T-helper 1 cell treated with Interleukin-12 subunit alpha and Interleukin-12 subunit beta and Interleukin-4 antibody, amounts not matched to agents 30 μg/mL and 1 μg/mL, for 36 hours (primary cell): ENCODE results near the gene ROPN1L.

Source experiments
- H3K27ac Mint-ChIP-seq: one replicate; pipeline ENCODE4 v1.8.0; 2021; ENCODE audit warnings: mild to moderate bottlenecking, mixed read lengths
- H3K27me3 Mint-ChIP-seq: one replicate; pipeline ENCODE4 v1.8.0; 2021; ENCODE audit warnings: low read depth, mixed read lengths
- H3K36me3 Mint-ChIP-seq: one replicate; pipeline ENCODE4 v1.8.0; 2021; ENCODE audit warnings: low read depth, mixed read lengths
- H3K4me1 Mint-ChIP-seq: one replicate; pipeline ENCODE4 v1.8.0; 2021; ENCODE audit warnings: low read depth, mixed read lengths
- H3K4me3 Mint-ChIP-seq: one replicate; pipeline ENCODE4 v1.8.0; 2021; ENCODE audit warnings: mild to moderate bottlenecking, moderate library complexity, mixed read lengths
- H3K9me3 Mint-ChIP-seq: one replicate; pipeline ENCODE4 v1.8.0; 2021; ENCODE audit warnings: mixed read lengths

Gene ROPN1L

GRCh38 chr5:10459080-10460055 is 17.7 kb downstream of the ROPN1L start:
- Mint-ChIP-seq H3K27ac (no peak overlapping the region), H3K27me3 (no peaks in the 10 kb centered on the region), H3K4me3 (no peak overlapping the region), H3K9me3 (no peaks in the 10 kb centered on the region), H3K36me3 (no peaks in the 10 kb centered on the region), H3K4me1 (peaks cover 4% of the 10 kb centered on the region)

DNA sequence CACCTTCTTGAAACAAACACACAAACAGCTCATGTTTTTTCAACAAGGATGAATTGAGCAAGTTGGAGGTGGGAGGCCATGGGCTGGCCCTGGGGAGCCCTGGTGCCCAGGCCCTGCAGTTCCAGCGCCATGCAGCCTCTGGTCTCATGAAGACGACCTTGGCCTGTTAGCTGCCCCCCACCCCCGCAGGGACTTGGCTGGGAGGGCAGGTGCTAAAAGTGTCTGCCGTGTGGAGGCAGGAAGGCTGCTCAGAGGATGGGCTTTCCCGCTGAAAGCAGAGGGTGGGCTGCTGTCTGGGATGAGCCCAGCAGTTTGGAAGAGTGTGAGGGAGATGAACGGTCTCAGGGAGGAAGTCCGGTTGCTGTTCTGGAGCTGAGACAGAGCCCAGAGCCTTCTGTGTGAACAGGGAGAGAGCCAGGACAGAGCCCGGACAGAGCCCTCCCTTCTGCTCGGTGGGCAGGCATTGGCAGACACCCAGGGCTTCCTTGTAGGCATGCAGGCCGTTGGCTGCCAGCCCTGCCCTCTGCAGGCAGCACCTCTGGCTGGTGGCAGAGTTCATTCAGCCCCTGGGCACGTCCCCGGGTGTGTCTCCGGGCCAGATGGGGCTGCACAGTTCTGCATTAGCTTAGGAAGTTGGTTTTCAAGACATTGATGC is 18.7 kb downstream of the ROPN1L start:
- no peak overlapping the region for H3K27ac Mint-ChIP-seq
- H3K9me3 Mint-ChIP-seq, result no peaks in the 10 kb centered on the region
- H3K4me1 Mint-ChIP-seq, result peaks cover 4% of the 10 kb centered on the region
- H3K27me3 Mint-ChIP-seq, result no peaks in the 10 kb centered on the region
- H3K36me3 Mint-ChIP-seq, result no peaks in the 10 kb centered on the region
- H3K4me3 Mint-ChIP-seq, result no peak overlapping the region

DNA sequence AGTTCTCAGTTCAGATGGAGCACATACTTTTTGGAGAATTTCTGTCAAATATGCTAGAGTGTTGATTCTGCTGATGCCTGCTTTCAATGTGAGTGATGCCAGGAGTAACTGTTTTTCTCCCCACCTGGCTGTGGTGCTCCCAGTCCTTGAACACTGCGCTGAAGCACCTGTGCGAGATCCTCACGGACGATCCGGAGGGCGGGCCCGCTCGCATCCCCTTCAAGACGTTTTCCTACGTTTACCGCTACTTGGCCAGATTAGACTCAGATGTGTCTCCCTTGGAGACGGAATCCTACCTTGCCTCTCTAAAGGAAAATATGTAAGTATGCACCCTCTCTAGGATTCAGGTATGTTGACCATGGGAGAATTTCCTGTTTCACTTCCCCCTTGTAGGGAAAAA is 19.4 kb downstream of the ROPN1L start:
- peaks cover 4% of the 10 kb centered on the region for H3K4me1 Mint-ChIP-seq
- no peak overlapping the region for H3K27ac Mint-ChIP-seq
- H3K36me3 Mint-ChIP-seq, result no peaks in the 10 kb centered on the region
- H3K9me3 Mint-ChIP-seq, result no peaks in the 10 kb centered on the region
- H3K27me3 Mint-ChIP-seq, result no peaks in the 10 kb centered on the region
- H3K4me3 Mint-ChIP-seq, result no peak overlapping the region

GRCh38 chr5:10461904-10462555 is 20.4 kb downstream of the ROPN1L start:
- no peaks in the 10 kb centered on the region for H3K36me3 Mint-ChIP-seq
- H3K27me3 Mint-ChIP-seq, result no peaks in the 10 kb centered on the region
- no peak overlapping the region for H3K4me3 Mint-ChIP-seq
- H3K9me3 Mint-ChIP-seq, result no peaks in the 10 kb centered on the region
- peaks cover 3% of the 10 kb centered on the region for H3K4me1 Mint-ChIP-seq
- H3K27ac Mint-ChIP-seq, result no peak overlapping the region

GRCh38 chr5:10463566-10463965 is 21.9 kb downstream of the ROPN1L start:
- Mint-ChIP-seq H3K27ac (no peak overlapping the region), H3K9me3 (no peaks in the 10 kb centered on the region), H3K4me3 (no peak overlapping the region), H3K4me1 (peaks cover 11% of the 10 kb centered on the region), H3K36me3 (no peaks in the 10 kb centered on the region), H3K27me3 (no peaks in the 10 kb centered on the region)

GRCh38 chr5:10464173-10464572 is 22.5 kb downstream of the ROPN1L start:
- Mint-ChIP-seq H3K27me3 (no peaks in the 10 kb centered on the region), H3K4me3 (no peak overlapping the region), H3K36me3 (no peaks in the 10 kb centered on the region), H3K27ac (no peak overlapping the region), H3K9me3 (no peaks in the 10 kb centered on the region), H3K4me1 (peaks cover 11% of the 10 kb centered on the region)

- Mint-ChIP-seq H3K4me3 (no peak overlapping the region), H3K36me3 (no peaks in the 10 kb centered on the region), H3K4me1 (peaks cover 11% of the 10 kb centered on the region), H3K27me3 (no peaks in the 10 kb centered on the region), H3K27ac (no peak overlapping the region), H3K9me3 (no peaks in the 10 kb centered on the region)
These were observed 24.0 kb downstream of the ROPN1L start for GRCh38 chr5:10465726-10466125.

- Mint-ChIP-seq H3K27me3 (no peaks in the 10 kb centered on the region), H3K4me3 (no peak overlapping the region), H3K9me3 (no peaks in the 10 kb centered on the region), H3K36me3 (no peaks in the 10 kb centered on the region), H3K4me1 (peaks cover 9% of the 10 kb centered on the region), H3K27ac (no peak overlapping the region)
These were observed 24.9 kb downstream of the ROPN1L start for GRCh38 chr5:10466446-10467073.

DNA sequence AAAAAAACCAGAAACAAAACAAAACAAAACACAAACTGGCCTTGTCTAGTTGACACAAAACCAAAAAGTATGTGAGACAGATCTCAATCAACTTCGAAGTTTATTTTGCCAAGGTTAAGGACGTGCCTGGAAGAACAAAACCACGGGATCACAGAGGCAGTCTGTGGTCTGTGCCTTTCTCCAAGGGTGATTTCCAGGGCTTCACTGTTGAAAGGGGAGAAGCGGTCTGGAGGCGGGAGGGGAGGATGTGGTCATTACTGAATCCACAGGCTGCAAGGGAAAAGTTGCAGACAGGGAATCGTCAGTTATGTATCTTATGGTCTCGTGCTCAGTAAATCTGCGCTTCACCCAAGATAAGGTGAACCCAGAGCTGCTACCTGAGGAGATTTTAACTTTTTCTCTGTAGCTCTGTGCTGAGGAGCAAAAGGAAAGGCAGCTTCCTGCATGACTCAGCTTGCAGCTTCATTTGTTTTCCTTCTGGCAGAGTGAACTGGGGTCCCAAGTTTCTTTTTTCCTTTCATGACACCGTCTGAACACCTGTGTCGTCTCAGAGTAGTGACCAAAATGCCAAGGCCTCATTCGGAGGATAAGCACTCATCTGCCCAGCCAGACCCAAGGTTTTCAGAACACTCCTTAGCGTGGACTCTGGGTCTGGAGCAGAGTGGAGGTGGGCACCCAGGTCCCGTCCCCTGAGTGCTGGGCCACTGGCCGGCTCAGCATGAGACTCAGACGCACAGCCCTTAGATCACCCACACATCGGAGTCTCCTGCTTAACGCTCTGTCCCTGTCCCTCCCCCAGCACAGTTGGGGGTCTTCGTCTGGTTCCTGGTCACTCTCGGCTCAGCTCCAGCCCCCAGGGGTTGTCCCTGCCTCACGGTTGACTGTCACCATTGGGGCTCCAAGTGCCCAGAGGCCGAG is 25.9 kb downstream of the ROPN1L start:
- no peak overlapping the region for H3K27ac Mint-ChIP-seq
- H3K4me1 Mint-ChIP-seq, result peaks cover 9% of the 10 kb centered on the region
- H3K36me3 Mint-ChIP-seq, result no peaks in the 10 kb centered on the region
- H3K4me3 Mint-ChIP-seq, result no peak overlapping the region
- no peaks in the 10 kb centered on the region for H3K27me3 Mint-ChIP-seq
- no peaks in the 10 kb centered on the region for H3K9me3 Mint-ChIP-seq

- Mint-ChIP-seq H3K4me3 (no peak overlapping the region), H3K36me3 (no peaks in the 10 kb centered on the region), H3K4me1 (peaks cover 9% of the 10 kb centered on the region), H3K27me3 (no peaks in the 10 kb centered on the region), H3K9me3 (no peaks in the 10 kb centered on the region), H3K27ac (no peak overlapping the region)
These were observed 26.6 kb downstream of the ROPN1L start for GRCh38 chr5:10468256-10468655.

DNA sequence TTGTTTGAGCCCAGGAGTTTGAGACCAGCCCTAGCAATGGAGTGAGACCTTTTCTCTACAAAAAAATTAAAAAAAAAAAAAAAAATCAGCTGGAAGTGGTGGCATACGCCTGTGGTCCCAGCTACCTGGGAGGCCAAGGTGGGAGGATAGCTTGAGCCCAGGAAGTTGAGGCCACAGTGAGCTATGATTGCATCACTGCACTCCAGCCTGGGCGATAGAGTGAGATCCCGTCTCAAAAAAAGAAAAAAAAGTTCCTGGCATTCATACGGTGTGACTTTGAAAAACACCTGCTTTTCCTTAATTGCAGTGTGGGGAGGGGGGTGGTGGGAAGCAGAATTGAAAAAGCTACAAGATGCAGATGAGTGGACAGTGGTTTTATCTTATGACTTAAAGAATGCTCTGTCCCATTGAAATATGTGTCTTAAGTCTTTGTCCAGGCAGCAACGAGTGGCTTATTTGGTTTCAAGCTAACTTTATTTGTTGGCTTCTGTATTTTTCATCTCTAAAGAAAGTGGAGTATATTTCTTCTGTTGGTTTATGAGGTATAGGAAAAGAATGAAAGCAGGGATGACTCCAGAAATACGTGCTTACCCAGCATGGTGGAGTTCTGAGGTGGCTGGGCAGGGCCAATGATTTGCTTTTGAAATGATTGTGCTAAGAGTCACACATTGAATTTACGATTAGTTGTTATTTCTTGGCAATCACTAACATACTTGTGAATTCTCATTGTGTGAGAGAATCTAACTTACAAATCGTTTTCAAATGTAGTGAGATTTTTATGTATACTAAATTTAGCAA is 27.8 kb downstream of the ROPN1L start:
- no peaks in the 10 kb centered on the region for H3K9me3 Mint-ChIP-seq
- H3K4me1 Mint-ChIP-seq, result peaks cover 9% of the 10 kb centered on the region
- H3K27me3 Mint-ChIP-seq, result no peaks in the 10 kb centered on the region
- no peak overlapping the region for H3K27ac Mint-ChIP-seq
- no peak overlapping the region for H3K4me3 Mint-ChIP-seq
- H3K36me3 Mint-ChIP-seq, result no peaks in the 10 kb centered on the region

GRCh38 chr5:10470669-10471068 is 29.0 kb downstream of the ROPN1L start:
- Mint-ChIP-seq H3K27ac (no peak overlapping the region), H3K27me3 (no peaks in the 10 kb centered on the region)

GRCh38 chr5:10471677-10472076 is 30.0 kb downstream of the ROPN1L start:
- H3K4me1 Mint-ChIP-seq, result peaks cover 9% of the 10 kb centered on the region
- H3K27me3 Mint-ChIP-seq, result peaks cover 9% of the 10 kb centered on the region
- H3K27ac Mint-ChIP-seq, result no peak overlapping the region
- H3K36me3 Mint-ChIP-seq, result no peaks in the 10 kb centered on the region
- no peak overlapping the region for H3K4me3 Mint-ChIP-seq
- no peaks in the 10 kb centered on the region for H3K9me3 Mint-ChIP-seq

More at GRCh38 chr5:10470669-10471068, 29.0 kb downstream of the ROPN1L start:
- H3K9me3 Mint-ChIP-seq, result no peaks in the 10 kb centered on the region
- H3K36me3 Mint-ChIP-seq, result no peaks in the 10 kb centered on the region
- peaks cover 9% of the 10 kb centered on the region for H3K4me1 Mint-ChIP-seq
- no peak overlapping the region for H3K4me3 Mint-ChIP-seq
